ENCODE measurements around the gene NAP1L4.

Gene NAP1L4, protein sequence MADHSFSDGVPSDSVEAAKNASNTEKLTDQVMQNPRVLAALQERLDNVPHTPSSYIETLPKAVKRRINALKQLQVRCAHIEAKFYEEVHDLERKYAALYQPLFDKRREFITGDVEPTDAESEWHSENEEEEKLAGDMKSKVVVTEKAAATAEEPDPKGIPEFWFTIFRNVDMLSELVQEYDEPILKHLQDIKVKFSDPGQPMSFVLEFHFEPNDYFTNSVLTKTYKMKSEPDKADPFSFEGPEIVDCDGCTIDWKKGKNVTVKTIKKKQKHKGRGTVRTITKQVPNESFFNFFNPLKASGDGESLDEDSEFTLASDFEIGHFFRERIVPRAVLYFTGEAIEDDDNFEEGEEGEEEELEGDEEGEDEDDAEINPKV

DNA sequence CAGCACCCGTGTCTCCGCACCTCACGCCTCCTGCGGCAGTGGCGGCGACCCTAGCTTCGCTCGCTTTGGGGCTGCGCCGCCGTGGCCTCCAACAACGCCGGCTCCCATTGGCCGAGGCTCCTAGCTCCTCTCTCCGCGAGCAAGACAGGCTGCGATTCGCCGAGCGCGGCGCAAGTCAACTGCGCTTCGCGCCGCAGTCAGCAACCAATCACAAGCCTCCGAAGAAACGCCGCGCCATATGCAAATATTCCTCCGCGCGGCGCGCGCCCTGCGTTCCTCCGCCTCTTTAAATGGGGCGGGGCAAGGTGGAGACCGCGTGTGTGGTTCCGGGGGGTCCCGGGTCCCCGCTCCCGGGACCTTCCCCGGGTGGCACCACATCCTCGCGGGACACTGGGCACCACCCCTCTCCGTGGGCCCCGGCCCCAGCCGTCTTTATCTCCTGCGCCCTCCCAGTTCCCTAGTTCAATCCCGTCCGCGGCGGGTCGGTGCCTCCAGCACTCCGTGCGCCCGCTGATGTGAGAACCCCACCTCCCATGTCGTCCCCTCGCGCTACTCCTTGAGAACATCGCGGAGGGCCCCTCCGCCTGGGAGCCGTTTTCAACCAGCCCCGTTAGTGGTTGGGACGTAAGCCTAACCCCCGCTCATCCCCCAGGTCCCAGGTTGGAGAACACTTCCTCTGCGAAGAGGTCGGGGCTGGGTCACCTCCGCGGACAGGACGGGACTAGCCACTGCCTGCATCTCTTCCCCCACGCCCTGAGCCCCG lies at the start of gene NAP1L4:
TSS of gene NAP1L4 (minus strand) at position 96 of the 763 bp plus-strand sequence. CDS start 13,109 bp downstream, outside the sequence.
- peak; percentile 92 to 93 for DNase-seq

DNA sequence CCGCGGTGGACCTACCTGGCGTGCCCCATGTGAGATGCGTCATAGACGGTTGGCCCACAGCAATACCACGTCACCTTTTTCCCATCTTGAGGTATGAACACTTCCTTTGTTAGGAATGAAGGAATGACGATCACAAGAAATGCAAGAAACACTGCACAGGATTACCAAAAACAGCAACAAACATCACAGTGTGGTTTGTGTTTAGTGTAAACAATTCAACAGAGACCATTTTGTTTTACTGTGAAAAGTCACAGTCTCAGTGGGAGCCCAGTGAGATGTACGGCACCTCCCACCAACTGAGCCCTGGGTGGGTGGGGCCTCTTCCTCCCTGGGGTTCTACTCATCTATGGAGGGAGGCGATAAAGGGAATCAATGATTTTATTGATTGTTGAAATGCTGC lies 48.8 kb upstream of the NAP1L4 start:
- DNase-seq = no peak

DNA sequence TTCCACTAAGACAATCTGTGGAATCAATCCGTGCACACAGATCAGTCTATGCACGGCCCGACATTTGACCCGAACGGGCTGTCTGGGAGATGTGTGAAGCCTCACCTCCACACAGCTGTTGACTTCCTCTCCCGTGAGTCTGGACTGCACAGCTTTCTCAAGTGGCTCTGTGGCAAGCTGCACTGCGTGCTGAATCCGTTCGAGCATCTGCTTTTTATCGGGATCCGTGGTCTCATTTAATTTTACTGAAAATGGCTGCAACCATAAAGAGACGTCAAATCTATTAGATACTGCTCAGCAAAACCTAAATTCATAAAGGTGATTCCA lies 45.8 kb upstream of the NAP1L4 start:
- DNase-seq = no peak

DNA sequence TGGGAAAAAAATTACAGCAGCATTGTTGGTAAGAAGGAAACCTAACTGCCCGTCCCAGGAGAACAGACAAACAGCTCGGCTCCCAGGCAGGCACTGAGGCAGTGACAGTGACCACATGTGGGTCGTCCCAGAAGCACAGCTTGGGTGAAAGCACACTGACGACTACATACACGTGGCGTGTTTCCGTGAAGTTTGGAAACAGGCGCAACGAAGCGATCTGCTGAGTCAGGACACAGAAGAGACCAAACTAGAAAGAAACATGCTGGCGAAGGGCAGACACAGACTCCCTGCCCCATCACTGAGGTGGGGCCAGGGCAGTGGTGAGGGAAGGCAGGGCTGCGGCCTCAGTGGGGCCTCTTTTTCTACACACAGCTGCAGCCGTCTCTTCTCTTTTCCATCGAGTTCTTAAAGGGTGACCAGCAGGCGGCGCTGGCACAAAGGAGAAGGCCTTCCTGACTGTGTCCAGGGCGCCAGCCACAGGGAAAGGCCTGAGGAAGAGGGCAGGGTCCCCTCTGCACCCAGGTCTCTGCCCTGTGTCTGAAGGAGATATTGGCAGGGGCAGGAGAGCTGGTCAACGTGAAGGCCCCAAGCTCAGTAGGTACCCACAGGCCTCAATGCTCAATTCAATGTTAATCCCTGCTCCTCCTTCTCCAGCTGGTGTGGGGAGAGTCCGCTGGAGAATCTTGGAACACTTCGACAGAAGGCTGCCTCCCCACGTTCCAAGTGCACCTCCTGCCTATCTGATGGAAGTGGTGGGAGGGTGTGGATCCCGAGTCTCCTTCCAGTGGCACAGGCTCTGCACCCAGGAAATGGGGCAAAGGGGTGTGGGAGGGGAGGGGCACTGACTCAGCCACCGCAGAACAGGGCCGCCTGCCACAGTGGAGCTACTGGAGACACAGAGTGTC lies 45.2 kb upstream of the NAP1L4 start:
- DNase-seq = peak; percentile 36 to 37

DNA sequence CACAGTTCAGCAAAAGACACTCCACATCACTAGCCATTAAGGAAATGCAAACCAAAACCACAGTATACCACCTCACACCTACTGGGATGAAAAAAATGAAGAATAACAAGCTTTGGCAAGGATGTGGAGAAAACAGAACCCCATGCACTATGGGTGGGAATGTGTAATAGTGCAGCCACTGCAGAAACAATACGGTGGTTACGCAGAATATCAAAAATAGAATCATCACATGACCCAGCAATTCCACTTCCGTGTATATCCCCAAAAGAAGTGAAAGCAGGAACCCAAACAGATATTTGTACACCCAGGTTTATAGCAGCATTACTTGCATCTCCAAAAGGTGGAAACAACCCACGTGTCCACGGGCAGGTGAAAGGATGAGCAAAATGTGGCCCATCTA lies 44.3 kb upstream of the NAP1L4 start:
- no peak for DNase-seq

DNA sequence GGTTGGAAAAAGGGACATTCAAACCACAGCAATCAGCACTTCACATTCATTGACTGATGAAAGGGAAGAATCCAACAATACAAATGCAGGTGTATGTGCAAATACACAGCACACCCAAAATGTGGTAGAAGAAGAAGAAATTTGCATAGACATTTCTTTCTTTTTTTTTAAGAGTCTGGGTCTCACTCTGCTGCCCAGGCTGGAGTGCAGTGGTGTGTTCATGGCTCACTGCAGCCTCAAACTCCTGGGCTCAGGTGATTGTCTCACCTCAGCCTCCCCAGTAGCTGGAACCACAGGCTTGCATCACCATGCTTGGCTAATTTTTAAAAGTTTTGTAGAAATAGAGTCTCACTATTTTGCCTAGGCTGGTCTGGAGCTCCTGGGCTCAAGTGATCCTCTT lies 43.2 kb upstream of the NAP1L4 start:
- no peak for DNase-seq

DNA sequence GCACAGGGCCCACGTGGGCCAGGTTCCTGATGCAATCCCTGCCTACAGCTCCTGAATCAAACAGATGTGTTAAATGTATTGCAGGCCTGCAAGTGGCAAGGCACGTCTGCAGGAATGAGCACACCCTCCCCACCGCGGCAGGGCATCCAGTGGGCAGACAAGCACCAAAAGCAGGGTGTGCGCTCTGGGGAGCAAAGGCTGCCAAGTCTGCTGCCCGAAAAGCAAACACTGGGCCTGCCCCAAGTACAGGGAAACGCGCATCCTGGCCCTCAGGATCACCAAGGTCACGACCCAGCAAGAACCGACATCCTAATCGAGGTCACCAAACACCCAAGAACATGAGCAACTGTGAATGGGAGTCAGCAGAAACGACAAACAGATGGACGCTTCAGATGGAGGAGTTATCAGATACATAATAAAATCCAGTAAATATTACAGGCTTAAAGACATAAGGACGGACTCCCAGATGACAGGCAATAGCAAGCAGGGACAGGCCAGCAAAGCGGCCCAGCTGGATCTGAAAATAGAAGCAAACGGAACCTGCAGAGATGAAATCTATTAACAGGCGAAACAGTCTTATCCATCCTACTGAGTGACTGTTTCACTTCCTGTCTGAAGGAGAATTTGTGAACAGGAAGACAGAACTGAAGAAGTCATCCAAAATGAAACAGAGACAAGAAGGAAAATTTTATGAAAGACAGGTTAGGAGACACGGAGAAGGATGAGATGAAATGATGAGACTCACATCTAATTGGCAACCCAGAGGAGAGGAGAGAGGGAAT lies 38.4 kb upstream of the NAP1L4 start:
- DNase-seq = no peak

DNA sequence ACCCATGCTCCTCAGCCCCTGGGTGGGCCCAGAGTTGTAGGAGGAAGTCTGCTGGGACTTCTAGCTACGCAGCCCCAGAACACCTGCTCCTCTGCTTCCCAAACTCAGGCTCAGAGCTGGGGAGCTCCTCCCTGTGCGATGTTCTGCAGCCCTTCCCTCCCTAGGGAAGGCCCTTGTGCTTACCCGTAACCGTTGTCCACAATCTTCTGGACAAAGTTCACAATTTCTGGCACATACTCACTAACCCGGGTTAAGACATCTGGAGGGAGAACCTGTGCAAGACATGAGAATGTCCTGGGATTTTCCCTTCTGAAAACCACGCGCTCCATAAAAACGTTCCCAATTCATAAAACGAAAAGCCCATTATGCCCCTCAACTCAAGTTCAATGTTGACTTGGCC lies 36.7 kb upstream of the NAP1L4 start:
- DNase-seq = no peak

DNA sequence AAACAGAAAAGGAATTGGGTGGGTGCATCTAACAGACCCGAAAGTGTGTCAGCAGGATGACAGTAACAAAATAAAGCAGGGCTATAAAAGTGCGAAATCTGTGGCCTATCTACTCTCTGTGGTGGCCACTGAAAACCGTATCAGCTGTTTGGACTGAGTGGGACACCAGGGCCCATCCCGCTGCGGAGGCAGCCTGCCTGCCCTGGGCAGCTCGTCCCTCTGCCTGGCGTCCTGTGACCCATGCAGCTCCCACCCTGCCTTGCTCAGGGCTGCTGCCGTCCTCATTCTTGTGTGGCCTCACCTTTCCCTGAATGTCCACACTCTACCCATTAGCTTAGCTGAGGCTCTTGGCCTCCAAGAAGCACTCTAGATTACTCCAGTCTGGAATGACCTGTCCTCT lies 34.7 kb upstream of the NAP1L4 start:
- DNase-seq = no peak

DNA sequence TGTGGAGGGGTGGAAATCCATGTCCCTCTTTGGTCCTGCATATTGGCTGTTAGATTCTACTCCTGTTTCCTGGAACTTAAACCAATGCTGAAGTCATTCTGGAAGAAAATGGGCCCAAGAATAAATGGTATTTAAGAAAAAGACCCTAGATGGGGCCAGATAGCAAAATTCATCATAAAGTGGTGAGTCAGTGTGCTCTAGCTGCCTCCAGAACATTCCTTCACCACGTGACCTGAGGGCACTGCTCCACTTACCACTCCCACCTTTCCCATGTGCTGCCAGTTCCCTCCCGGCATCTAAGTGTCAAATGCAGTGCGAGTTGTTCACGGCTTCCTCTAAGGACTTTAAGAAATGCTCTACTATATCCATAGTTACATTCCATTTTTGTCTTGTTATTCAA lies 30.9 kb upstream of the NAP1L4 start:
- no peak for DNase-seq

DNA sequence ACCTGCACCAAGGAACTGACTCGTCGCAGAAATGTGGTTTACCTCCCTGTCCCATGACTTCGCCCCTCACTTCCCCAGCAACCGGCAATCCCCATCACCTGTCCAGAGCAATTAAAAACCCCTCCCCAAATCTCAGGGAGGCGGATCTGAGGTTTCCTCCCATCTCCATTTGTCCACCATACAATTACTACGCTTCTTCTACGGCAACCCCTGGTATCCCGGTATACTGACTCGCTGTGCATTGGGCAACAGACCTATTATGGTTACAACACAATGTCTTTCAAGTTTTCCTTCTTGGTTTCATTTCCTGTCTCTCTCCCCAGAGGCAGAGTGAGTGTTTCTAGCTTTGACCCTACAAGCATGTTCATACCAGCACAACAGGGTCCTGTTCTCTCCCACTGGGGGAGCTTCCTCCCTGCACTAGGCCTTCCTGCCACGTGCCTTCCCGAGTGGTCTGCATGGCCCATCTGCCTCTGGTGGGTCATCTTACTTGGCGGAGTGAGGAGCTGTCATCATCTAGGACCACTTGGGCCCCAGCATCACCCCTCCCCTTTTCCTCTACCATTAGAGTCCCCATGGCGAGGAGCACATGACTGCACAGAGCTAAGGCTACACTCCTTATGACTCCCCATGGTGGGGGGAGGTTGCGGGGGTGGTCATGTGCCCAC lies 30.3 kb upstream of the NAP1L4 start:
- no peak for DNase-seq

DNA sequence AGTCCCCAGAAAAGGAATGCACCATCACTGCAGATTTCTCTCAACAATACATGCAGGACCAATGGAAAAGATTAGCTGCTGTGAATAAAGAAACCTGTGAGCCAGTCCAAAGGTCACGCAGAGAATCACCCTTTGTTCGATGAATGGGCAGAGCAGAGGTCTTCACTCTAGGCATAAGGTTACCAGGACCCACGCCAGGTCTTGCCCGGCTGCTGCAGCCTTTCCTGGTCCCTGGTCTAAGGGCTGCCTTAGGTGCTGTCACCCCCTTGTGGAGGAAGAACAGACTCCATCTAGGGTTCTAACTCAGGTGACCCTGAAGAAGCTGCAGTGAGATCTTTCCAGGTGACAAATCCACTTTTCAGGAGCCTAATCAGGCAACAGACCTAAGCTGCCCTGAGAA lies 29.0 kb upstream of the NAP1L4 start:
- DNase-seq = peak in 1 of 2 donors; percentile 17

DNA sequence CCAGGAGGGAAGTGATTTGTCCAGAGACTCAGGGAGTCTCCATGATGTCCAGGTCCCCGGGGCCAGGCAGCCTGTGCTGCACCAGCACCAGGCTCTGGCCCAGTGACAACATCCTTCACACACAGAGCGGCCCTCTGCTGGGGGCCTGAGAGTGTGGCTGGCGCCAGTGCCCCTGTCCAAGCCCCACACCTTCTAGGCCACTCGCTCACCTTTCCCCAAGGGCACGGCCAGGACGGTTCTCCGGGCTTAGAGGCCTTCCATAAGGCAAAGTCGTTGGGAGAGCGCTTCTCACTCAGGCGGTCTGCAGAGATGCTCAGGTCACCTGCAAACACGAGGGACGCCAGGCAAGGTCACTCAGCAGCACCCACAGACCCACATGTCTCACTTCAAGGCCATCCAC lies 27.9 kb upstream of the NAP1L4 start:
- DNase-seq = no peak

DNA sequence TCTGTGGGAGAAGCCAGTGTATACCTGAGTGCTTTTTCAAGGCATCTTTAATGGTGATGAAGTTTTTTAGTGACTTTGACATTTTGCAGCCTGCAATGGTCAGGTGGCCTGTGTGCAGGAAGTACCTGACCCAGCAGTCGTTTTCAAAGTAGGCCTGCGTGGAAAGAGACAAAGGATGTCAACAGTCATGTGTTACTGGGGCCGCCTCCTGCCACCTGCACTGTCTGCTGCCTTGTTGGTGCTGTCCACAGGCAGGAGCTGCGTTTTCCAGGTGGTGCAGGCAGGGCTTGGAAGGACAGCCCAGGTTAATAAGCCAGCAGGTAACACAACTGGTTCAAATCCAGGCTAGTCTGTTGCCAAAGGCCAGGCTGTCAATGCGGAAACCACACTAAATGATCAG lies 26.5 kb upstream of the NAP1L4 start:
- no peak for DNase-seq

DNA sequence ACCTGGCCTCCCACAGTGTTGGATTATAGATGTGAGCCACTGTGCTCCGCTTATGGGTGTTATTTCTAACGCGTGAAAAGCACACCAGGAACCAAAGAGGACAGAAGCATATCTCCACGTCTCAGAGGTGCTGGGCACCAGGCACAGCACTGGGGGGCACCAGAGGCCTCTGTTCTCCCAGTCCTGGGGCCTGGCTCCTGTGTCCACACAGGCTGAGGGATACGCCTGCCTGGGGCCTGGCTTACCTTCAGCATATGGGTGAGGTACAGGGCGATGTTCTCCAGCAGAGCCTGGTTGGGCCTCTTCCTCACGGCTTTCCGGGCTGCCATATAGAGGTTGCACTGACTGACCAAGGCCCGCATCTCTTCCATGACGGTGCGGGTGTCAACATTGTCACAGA lies 24.7 kb upstream of the NAP1L4 start:
- no peak for DNase-seq

DNA sequence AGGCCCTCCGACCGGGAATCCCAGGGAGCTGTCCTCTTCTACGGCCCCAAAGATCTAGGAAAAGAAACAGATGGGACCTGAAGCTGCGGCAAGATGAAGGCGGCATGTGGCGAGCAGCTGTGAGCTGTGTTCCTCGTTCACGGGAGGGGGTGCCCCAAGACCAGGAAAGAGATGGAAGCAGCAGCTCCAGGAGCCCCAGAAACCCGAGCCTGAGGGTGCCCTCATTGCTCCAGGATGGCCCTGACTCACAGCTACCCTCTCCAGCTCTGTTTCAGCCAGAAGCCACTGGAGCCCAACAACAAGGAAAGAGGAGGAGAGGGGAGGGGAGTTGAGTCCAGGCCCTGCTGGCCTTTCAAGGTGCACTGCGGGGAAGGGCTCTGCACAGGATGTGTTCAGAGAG lies 23.7 kb upstream of the NAP1L4 start:
- DNase-seq = no peak

DNA sequence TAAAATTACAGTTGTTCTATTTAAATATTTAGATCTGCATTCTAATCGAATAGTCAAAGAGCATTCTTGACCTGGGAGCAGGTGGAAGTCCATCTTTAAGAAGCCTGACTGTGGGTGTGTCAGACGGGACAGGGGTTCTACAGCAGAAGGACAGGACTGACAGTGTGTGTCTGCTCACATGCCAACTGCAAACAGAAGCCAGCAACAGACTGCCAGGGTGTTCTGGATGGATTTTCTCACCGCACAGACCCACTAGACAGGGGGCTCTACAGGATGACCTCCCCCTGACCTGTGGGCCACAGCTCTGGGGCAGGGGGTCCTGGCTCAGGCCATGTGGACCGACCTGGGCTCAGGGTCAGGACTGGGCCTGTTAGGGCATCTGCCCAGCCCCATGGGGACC lies 22.8 kb upstream of the NAP1L4 start:
- DNase-seq = no peak

DNA sequence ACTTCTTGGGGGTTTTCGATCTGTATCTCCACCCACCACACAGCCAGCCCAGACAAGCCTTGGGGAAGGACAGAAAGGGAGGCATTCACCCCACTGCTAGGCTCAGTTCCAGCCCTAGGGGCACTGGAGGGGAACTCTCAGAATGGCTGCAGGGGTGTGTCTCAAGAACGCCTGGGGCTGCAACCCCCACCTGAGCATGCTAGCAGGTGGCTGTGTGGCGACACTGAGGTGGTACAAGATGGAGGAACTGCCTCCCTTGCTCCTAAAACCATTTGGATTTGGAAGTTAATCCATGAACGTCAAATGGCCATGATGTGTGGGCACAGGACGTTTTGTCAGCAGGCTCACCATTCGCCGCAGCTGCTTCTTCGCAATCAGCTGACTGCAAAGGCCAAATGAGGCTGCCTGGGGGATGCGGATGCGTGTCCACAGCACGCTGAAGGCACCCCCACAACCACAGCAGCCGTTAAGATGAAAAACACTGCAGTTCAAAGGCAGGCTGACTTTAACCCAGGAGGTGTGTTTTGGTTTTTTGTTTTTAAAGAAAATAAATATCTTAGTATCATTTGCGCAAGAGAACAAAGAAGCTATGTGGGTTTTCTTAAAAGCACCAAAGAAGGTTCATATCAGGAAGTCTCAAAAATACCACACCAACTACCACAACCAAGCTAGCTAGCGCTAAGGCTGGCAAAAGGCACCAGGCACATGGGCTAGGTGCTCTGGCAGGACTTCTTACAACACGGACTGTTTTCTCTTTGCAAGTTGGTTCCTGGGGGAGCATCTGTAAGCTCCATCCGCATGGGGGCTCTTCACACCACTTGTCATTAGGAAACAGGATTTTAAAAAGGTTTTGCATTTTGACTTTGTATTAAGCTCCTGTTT lies 22.2 kb upstream of the NAP1L4 start:
- peak in 1 of 2 donors; percentile 46 for DNase-seq

DNA sequence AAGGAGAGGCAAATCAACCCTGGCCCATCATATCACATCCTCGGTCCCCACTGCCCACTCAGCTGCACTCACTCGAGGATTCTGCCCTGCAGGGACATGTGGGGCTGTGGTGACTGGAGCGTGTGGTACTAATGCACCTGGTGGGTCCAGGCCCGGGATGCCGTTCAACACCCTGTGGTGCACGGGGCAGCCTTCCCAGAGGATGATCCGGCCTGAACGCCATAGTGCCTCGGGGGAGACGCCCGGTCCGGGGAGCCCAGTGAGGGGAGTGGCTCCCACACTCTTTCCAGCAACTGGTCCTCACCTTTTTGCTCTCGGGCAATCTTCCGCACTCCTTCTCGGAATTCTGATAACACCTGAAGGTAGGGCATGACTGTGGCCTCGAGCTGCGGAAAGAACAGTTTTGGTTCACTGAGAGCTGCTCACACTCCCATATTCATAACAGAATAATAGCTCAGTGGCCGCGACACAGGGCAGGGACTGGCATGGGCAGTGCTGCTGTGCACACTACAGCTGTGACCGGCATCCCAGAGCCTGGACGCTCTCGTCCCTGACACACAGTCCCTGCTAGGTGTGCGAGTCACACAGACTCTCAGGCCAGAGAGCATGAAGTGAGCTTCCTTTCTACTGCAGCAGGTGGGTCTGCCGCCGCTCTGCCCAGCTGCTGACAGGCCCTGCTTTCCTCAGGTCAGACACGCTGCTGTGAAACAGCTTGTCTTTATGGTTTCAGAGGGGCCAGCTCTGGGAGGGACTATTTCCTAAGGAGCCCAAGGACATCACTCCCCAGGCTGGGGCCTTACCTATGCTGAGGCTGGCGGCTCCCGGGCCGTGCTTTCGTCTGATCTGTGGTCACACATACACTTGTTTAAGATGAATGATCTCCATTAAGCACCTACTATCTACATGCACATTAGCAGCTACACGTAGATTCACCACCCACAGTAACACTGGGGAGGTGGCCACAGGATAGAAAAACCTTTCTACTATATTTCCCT lies 20.1 kb upstream of the NAP1L4 start:
- no peak for DNase-seq
